ENCODE results near the gene WDR91.
"Not testable (repeated sequence)": the region's sequence is repeated elsewhere in the genome, so short reads cannot be mapped to it uniquely, and the experiment has no call there.

WDR91 gene

DNA sequence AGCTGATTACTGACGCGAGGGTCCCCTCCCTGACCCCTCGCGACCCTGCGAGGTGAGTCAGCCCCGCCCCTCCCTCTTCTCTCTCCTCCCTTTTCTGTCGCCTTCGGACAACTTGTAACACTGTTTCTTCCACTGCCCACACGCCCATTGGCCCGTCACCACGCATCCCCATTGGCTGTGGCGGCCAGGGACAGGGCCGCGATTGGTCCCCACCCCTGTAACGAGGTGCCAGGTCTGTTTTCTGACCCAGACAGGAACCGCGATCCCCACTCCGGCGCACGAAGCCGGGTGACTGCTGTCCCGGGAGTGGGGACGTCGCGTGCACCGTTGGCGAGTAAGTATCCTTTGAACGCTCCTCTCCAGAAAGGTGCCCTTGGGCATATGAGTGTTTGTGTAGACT is 22.2 kb upstream of the WDR91 start, which contains the start of gene STRA8:
STRA8 (plus strand) TSS at position 269 of the 400 bp plus-strand sequence. CDS start 6,687 bp downstream, outside the sequence.
- DNase-seq = no peak

- DNase-seq = no peak
These were observed 21.4 kb upstream of the WDR91 start for GRCh38 chr7:135232720-135233119.

DNA sequence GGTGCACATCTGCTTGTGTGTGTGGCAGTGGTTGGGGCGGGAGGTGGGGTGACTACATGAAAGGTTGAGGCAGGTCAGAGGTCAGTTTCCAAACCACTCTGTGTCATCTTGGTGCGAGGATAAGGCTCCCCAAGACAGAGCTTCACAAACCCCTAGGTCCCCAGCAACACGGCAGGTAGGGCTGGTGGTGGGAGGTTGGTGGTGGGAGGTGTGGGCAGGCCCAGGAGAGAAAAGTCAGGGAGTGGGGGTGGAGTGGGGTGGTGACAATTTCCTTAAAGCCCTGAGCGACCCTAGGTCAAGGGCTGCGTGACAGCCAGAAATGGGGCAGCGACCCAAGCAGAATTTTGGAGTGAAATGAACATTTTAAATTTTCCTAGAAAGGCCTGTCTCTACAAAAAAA is 20.8 kb upstream of the WDR91 start:
- no peak for DNase-seq

GRCh38 chr7:135231686-135232085 is 20.4 kb upstream of the WDR91 start:
- no peak for DNase-seq

DNA sequence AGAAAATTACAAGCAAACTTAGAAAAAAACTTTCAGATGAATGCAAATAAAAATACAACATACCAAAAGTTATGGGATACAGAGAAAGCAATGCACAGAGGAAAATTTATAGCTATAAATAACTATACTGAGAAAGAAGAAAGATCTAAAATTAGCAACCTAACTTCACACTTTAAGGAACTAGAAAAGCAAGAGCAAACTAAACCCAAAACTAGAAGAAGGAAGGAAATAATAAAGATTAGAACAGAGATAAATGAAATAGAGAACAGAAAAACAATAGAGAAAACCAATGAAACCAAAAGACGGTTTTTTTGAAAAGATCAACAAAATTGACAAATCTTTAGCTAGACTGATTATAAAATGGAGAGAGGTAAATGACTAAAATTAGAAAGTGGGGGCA is 12.7 kb upstream of the WDR91 start:
- no peak for DNase-seq

GRCh38 chr7:135217645-135218509 is 6.6 kb upstream of the WDR91 start:
- DNase-seq = no peak

GRCh38 chr7:135215698-135216097 is 4.4 kb upstream of the WDR91 start:
- no peak for DNase-seq

- DNase-seq = no peak
These were observed 3.9 kb upstream of the WDR91 start for GRCh38 chr7:135215180-135215579.

- no peak for DNase-seq
These were observed 2.5 kb upstream of the WDR91 start for GRCh38 chr7:135213831-135214230.

DNA sequence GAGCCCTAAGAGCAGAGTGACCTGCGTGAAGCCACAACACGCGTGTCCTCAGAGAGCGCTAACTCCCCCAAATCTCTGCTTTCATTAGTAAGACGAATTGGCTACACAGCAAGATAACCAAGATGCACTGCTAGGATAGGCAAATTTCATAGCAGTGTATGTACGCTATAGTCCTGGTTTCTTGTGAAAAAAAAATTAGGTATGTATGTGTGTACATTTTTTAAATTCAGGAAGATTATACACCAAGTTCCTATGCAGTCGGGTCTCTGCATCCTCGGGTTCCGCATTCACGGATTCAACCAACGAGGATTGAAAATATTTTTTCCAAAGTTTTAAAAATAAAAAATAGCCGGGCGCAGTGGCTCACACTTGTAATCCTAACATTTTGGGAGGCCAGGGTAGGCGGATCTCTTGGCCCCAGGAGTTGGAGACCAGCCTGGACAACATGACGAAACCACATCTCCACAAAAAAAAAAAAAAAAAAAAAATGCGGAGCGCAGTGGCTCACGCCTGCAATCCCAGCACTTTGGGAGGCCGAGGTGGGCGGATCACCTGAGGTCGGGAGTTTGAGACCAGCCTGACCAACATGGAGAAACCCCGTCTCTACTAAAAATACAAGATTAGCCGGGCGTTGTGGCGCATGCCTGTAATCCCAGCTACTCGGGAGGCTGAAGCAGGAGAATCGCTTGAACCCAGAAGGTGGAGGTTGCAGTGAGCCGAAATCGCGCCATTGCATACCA is 790 bp upstream of the WDR91 start:
- not testable (repeated sequence) for DNase-seq

DNA sequence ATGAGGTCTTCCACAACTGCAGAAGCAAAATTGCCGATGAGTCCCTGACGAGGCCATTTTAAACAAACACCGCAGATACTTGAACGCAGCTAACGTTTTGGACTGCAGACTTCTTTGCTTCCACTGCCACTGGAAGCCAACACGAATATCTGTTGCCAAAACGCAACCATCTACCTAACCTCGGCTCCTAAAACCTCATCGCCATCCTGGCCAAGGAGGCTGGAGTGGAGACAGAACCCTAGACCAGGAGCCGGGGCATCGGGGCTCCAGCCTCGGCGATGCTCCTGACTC is 493 bp downstream of the WDR91 start:
- no peak for DNase-seq

- no peak for DNase-seq
These were observed 2.0 kb downstream of the WDR91 start for GRCh38 chr7:135209225-135209834.

- DNase-seq = no peak
These were observed 3.1 kb downstream of the WDR91 start for GRCh38 chr7:135208102-135208793.

DNA sequence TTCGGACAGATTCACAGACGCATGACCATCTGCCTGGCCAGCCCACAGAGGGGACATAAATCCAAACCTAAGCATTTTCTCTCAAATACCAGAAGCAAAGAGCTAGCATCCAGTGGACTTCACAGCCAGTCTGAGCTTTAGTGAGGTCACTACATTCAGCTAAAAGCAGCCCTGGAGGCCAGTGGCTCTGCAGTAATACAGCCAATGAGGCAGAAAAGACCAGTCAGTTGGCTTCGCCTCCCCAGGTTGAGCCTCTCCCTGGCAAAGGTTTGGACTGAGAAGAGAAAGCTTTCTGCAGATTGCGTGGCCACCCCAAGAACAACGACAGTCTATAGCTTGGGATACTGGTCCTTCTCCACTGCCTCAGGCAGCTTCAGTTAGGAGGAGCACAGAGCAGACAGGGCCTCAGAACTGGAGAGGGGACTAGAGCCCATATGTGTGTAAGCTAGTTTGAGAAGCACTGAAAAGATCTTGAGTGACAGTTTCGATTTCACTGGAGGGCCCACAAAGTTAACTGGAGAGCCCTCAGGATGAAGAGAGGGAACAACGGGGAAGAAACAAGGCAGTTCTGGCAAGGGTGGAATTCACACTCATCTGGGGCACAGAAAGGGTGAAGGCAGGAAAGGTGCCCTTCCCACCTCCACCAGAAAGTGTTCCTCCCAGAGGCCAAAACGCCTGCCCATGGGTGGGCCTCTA is 3.8 kb downstream of the WDR91 start:
- no peak for DNase-seq

GRCh38 chr7:135206941-135207391 is 4.4 kb downstream of the WDR91 start:
- no peak for DNase-seq

DNA sequence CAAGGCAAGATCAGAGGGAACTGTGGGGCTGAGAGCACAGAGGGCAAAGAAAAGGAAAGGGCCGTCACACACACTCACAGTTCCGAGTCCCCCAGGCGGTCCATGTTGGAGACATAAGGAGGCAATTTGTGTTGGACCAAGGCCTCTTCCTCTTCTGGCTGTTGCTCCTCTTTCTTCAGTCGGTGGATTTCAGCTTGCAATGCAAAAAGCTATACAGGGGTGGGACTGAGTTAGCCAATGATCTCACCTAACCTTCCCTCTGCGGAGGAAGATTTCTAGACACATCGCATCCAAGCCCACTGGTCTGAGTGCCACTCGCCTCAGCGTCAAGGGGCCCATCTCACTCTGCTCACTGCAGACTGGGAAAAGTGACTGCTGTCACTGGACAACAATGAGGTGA is 5.5 kb downstream of the WDR91 start:
- DNase-seq = no peak

- DNase-seq = no peak
These were observed 6.5 kb downstream of the WDR91 start for GRCh38 chr7:135204876-135205275.

DNA sequence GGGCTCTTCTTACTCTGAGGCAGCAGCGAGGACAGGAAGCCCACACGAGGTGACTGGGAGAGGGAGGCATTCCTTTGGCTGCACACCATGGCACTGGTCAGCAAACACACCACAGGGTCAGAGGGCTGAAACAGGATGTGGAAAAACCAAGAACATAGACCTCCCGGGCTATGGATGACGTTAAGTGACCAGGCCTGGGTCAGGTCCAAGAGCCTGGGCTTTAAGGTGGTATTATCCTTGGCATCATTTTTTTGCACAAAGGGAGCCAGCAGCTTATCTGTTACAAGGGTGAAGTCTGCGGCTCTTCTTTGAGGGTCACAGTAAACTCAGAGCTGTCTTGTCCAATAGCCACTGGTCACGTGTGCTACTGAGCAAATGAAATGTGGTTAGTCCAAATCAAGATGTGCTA is 7.0 kb downstream of the WDR91 start:
- DNase-seq = no peak

DNA sequence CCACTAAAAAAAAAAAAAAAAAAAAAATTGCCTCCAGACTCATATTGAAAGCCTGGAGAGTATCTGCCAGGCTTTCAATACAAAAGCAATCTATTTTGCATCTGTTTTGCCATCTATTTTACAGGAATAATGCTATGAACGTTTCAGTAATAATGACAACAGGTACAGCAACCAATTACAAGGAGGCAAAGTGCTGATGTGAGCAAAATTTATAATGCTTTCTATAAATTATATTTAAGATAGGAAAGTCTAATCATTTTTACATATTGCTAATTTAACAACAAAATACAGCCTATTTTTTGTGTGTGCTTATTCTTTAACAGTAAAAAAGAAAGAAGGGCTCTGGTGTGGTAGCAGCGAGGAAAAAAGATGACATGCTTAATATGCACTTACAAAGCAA is 10.0 kb downstream of the WDR91 start:
- DNase-seq = no peak

DNA sequence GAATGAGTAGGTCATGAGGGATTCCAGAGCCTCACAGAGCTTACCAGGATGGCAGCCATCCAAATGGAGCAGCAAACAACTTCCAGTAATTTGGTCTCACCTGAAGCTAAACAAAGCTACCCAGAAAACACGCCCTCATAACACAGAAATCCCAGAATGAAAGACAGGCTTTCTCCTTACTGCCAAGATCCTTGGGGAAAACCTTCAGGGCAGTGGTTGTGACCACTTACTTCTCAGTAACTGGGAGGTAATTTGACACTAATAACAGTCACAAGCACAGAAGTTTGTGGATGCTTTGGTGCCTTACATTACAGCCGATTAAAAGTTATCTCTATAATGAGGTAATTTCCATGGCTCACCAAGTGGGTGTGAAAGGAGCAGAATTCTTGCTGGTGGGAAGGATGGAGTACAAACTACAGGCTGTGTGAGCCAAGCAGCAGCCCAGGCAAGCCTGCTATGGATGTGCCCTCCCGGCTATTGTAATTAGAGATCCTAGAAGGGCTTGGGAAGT is 10.4 kb downstream of the WDR91 start:
- no peak for DNase-seq

DNA sequence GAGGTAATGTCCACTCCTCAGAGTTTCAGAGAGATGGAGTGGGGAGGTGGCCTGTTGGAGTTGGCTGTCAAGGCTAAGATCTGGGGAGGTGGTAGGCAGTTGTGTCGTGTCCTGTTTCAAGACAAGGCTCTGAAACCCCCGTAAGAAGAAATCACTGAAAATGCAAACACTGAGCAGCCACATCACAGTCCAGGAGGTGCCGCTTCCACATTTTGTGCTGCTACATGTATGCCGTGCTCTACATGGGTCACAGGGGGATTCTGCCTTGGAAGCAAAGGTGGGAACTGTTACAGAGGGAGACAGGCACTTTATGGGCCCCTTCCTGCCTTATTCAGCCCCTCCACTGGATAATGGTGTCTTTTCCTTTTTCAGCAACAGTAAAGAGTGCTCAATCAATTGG is 11.9 kb downstream of the WDR91 start:
- DNase-seq = no peak
